ENCODE data around the gene HSPB3.

DNA sequence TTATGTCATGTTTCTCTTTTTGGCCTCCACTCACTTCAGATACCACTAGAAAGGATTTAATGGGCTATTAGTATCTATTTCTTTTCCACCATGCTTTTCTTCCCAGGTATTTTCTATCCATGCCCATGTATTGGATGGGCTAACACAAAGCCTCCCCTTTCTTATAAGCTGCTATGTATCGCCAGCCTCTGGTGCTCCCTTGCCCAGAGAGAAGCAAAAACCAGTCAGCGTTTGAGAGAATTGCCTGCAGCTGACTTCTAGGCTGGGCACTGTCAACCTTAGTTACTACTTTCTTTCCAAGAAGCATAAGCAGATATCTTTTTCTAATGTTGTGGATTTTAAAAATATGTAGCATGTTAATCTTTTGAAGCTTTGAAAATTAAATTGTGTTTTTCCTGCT lies 30.2 kb upstream of the HSPB3 start:
- no peak for TF ChIP-seq EZH2 (IDR thresholded peaks at IDR 0.05; ENCODE audit: low read length)
- TF ChIP-seq, protein P1, sequence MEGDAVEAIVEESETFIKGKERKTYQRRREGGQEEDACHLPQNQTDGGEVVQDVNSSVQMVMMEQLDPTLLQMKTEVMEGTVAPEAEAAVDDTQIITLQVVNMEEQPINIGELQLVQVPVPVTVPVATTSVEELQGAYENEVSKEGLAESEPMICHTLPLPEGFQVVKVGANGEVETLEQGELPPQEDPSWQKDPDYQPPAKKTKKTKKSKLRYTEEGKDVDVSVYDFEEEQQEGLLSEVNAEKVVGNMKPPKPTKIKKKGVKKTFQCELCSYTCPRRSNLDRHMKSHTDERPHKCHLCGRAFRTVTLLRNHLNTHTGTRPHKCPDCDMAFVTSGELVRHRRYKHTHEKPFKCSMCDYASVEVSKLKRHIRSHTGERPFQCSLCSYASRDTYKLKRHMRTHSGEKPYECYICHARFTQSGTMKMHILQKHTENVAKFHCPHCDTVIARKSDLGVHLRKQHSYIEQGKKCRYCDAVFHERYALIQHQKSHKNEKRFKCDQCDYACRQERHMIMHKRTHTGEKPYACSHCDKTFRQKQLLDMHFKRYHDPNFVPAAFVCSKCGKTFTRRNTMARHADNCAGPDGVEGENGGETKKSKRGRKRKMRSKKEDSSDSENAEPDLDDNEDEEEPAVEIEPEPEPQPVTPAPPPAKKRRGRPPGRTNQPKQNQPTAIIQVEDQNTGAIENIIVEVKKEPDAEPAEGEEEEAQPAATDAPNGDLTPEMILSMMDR (optimal IDR thresholded peaks at IDR 0.05 in 1 of 3, IDR thresholded peaks at IDR 0.05 in 1 of 3, conservative IDR thresholded peaks at IDR 0.05 in 1 of 3; ENCODE audit: extremely low read depth in 1 of 3, insufficient read depth in 2 of 3, low read length in 3 of 3) = no peak

Measured in keratinocyte (primary cell).